Measurements from ENCODE around the gene TMEM239.

Gene TMEM239

GRCh38 chr20:2846698-2847097 is 30.5 kb downstream of the TMEM239 start:
- no peak for TF ChIP-seq CTCF (IDR thresholded peaks at IDR 0.05; ENCODE audit: low read depth, low read length)
- Histone ChIP-seq H3K36me3 (no peaks in the 10 kb centered on the region), H3K9me3 (no peaks in the 10 kb centered on the region), H3K4me1 (no peaks in the 10 kb centered on the region), H3K4me3 (ENCODE audit: low read depth, low read length) (no peak overlapping the region), H3K27me3 (no peaks in the 10 kb centered on the region)
- DNase-seq, result no peak

- H3K36me3 ChIP-seq, result no peaks in the 10 kb centered on the region
- TF ChIP-seq CTCF (IDR thresholded peaks at IDR 0.05; ENCODE audit: low read depth, low read length), result no peak
- H3K9me3 ChIP-seq, result no peaks in the 10 kb centered on the region
- no peaks in the 10 kb centered on the region for H3K27me3 ChIP-seq
- H3K4me1 ChIP-seq, result no peaks in the 10 kb centered on the region
- no peak overlapping the region for H3K4me3 ChIP-seq (ENCODE audit: low read depth, low read length)
- no peak for DNase-seq
Measured at GRCh38 chr20:2847802-2848201, 31.6 kb downstream of the TMEM239 start.

- Histone ChIP-seq H3K4me3 (ENCODE audit: low read depth, low read length) (no peak overlapping the region), H3K9me3 (no peaks in the 10 kb centered on the region), H3K27me3 (no peaks in the 10 kb centered on the region), H3K36me3 (no peaks in the 10 kb centered on the region), H3K4me1 (no peaks in the 10 kb centered on the region)
- no peak for TF ChIP-seq CTCF (IDR thresholded peaks at IDR 0.05; ENCODE audit: low read depth, low read length)
- DNase-seq, result no peak
Measured at GRCh38 chr20:2849529-2849928, 33.4 kb downstream of the TMEM239 start.

- H3K9me3 ChIP-seq, result no peaks in the 10 kb centered on the region
- H3K36me3 ChIP-seq, result no peaks in the 10 kb centered on the region
- DNase-seq, result no peak
- TF ChIP-seq CTCF (IDR thresholded peaks at IDR 0.05; ENCODE audit: low read depth, low read length), result no peak
- H3K27me3 ChIP-seq, result no peaks in the 10 kb centered on the region
- H3K4me1 ChIP-seq, result no peaks in the 10 kb centered on the region
- H3K4me3 ChIP-seq (ENCODE audit: low read depth, low read length), result no peak overlapping the region
Measured at GRCh38 chr20:2851086-2851485, 34.9 kb downstream of the TMEM239 start.

GRCh38 chr20:2858591-2858990 is 42.4 kb downstream of the TMEM239 start:
- no peaks in the 10 kb centered on the region for H3K27me3 ChIP-seq
- H3K4me3 ChIP-seq (ENCODE audit: low read depth, low read length), result no peak overlapping the region
- TF ChIP-seq CTCF (IDR thresholded peaks at IDR 0.05; ENCODE audit: low read depth, low read length), result no peak
- H3K36me3 ChIP-seq, result no peaks in the 10 kb centered on the region
- no peaks in the 10 kb centered on the region for H3K4me1 ChIP-seq
- H3K9me3 ChIP-seq, result no peaks in the 10 kb centered on the region
- DNase-seq, result no peak

- no peak for DNase-seq
- no peak for TF ChIP-seq CTCF (IDR thresholded peaks at IDR 0.05; ENCODE audit: low read depth, low read length)
Measured at GRCh38 chr20:2859330-2860121, 43.4 kb downstream of the TMEM239 start.

More at GRCh38 chr20:2859330-2860121, 43.4 kb downstream of the TMEM239 start:
- Histone ChIP-seq H3K4me3 (ENCODE audit: low read depth, low read length) (no peak overlapping the region), H3K9me3 (no peaks in the 10 kb centered on the region), H3K4me1 (no peaks in the 10 kb centered on the region), H3K27me3 (no peaks in the 10 kb centered on the region), H3K36me3 (no peaks in the 10 kb centered on the region)
